Esophagus squamous epithelium (tissue), 5 donors: Measurements from ENCODE around the gene DDA1. TPM values are rescaled to one million over a fixed set of nuclear protein-coding genes. Genes with fewer than 3 reads are reported as not detected.

ENCODE experiments used
- DNase-seq: peaks from one replicate; lab custom pipeline; 2025; lab: John Stamatoyannopoulos, UW
- H3K27ac ChIP-seq, 4 donors: fragments of 200-600 bp; sonication (generic); one replicate each; pipeline ENCODE4 v1.5.1; 2016 to 2019; ENCODE audit warnings: mild to moderate bottlenecking in 1 of 4
- H3K27me3 ChIP-seq, 4 donors: fragments of 200-600 bp; sonication (generic); 1 replicate in 3 of 4; 2 replicates in 1 of 4; pipeline versions ENCODE4 v1.5.1 to v1.6.0; 2017 to 2021; ENCODE audit warnings: antibody characterized with exemption in 1 of 4
- H3K36me3 ChIP-seq, 3 donors: fragments of 200-600 bp; sonication (generic); one replicate each; pipeline ENCODE4 v1.5.1; 2016 to 2019
- H3K4me1 ChIP-seq, 3 donors: fragments of 200-600 bp; sonication (generic); one replicate each; pipeline ENCODE4 v1.5.1; 2017 to 2019
- H3K4me3 ChIP-seq, 4 donors: fragments of 200-600 bp; sonication (generic); 1 replicate in 3 of 4; 2 replicates in 1 of 4; pipeline ENCODE4 v1.5.1; 2016 to 2019; ENCODE audit warnings: mild to moderate bottlenecking in 2 of 4, moderate library complexity in 1 of 4
- H3K9me3 ChIP-seq, 3 donors: fragments of 200-600 bp; sonication (generic); one replicate each; pipeline ENCODE4 v1.5.1; 2016 to 2019
- CTCF ChIP-seq, 6 experiments: fragments of 450-650 bp in 4 of 6; fragments of 200-600 bp in 2 of 6; sonication (generic) in 2 of 6; IDR thresholded peaks; one replicate each; pipeline ENCODE4 v1.5.1; 2016 to 2019; ENCODE audit warnings: antibody characterized with exemption in 6 of 6, mild to moderate bottlenecking in 4 of 6, moderate library complexity in 4 of 6
- POLR2A ChIP-seq, 4 donors: fragments of 450-650 bp; IDR thresholded peaks; one replicate each; pipeline ENCODE4 v1.6.1; 2017; ENCODE audit warnings: antibody characterized with exemption in 4 of 4, mild to moderate bottlenecking in 4 of 4, moderate library complexity in 3 of 4
- whole genome bisulfite sequencing, 2 donors: methylation state at CpG; one replicate each; pipeline ENCODE4 v1.1.5; 2018; 5-methylcytosine and 5-hydroxymethylcytosine counted together
- intact Hi-C: fragments of 100-400 bp; cut with DNase I; formaldehyde crosslinking; loops from one replicate; pipeline ENCODE4 v1.15.0; 2022
- total RNA-seq, 4 donors: library from RNA; depleted of rRNA; stranded (reverse); fragments of >200 nt; gene quantifications; one replicate each; pipeline ENCODE4 v1.1.0, GENCODE V29; 2016
- donor health status: DM: yes; HTN: yes; CAD: no.

The DDA1 gene
- total RNA-seq, 4 donors from 2014 or later = 16.4 to 29.0 (median 22.7) TPM

- TF ChIP-seq CTCF (IDR thresholded peaks at IDR 0.05) = no peak
- TF ChIP-seq POLR2A (IDR thresholded peaks at IDR 0.05) = no peak
- H3K9me3 ChIP-seq = no peaks in the 10 kb centered on the region
- no peaks in the 10 kb centered on the region for H3K27me3 ChIP-seq
- peaks cover 0 to 22% (median 0%) of the 10 kb centered on the region in 3 donors for H3K36me3 ChIP-seq
- no peak for DNase-seq
- no peak overlapping the region for H3K4me3 ChIP-seq
- intact Hi-C loops = no loop called here
- WGBS, 2 donors = 83 to 87% methylated on average over 17 of the region's 34 CpGs
- H3K4me1 ChIP-seq = peaks cover 23 to 61% (median 27%) of the 10 kb centered on the region in 3 donors
- no peak overlapping the region for H3K27ac ChIP-seq
These were observed 29.9 kb downstream of the DDA1 start for GRCh38 chr19:17339088-17339741.

- H3K9me3 ChIP-seq = no peaks in the 10 kb centered on the region
- H3K27ac ChIP-seq = no peak overlapping the region
- DNase-seq = no peak
- peaks cover 16 to 51% (median 20%) of the 10 kb centered on the region in 3 donors for H3K4me1 ChIP-seq
- H3K27me3 ChIP-seq = no peaks in the 10 kb centered on the region
- TF ChIP-seq POLR2A (IDR thresholded peaks at IDR 0.05) (no peak), CTCF (IDR thresholded peaks at IDR 0.05) (no peak)
- intact Hi-C loops = no loop called here
- 65 to 74% methylated on average over 14 to 18 of the region's 21 CpGs for WGBS, 2 donors
- peaks cover 0 to 22% (median 0%) of the 10 kb centered on the region in 3 donors for H3K36me3 ChIP-seq
- no peak overlapping the region for H3K4me3 ChIP-seq
These were observed 31.0 kb downstream of the DDA1 start for GRCh38 chr19:17340302-17340870.

GRCh38 chr19:17340871-17341357 lies 31.6 kb downstream of the DDA1 start:
- WGBS, 2 donors = 20 to 90% methylated on average over 1 to 2 of the region's 17 CpGs
- H3K27me3 ChIP-seq = no peaks in the 10 kb centered on the region
- H3K4me3 ChIP-seq = no peak overlapping the region
- H3K36me3 ChIP-seq = peaks cover 0 to 22% (median 0%) of the 10 kb centered on the region in 3 donors
- peaks cover 11 to 49% (median 15%) of the 10 kb centered on the region in 3 donors for H3K4me1 ChIP-seq
- no peak overlapping the region for H3K27ac ChIP-seq
- H3K9me3 ChIP-seq = no peaks in the 10 kb centered on the region
- no peak for TF ChIP-seq POLR2A (IDR thresholded peaks at IDR 0.05)
- no peak for TF ChIP-seq CTCF (IDR thresholded peaks at IDR 0.05)
- intact Hi-C loops = no loop called here
- DNase-seq = no peak

GRCh38 chr19:17341386-17341785 lies 32.0 kb downstream of the DDA1 start:
- intact Hi-C loops = no loop called here
- H3K9me3 ChIP-seq = no peaks in the 10 kb centered on the region
- 87 to 94% methylated on average over 3 to 4 of the region's 15 CpGs for WGBS, 2 donors
- no peak overlapping the region for H3K4me3 ChIP-seq
- H3K4me1 ChIP-seq = peaks cover 11 to 49% (median 12%) of the 10 kb centered on the region in 3 donors
- peaks cover 0 to 22% (median 0%) of the 10 kb centered on the region in 3 donors for H3K36me3 ChIP-seq
- H3K27ac ChIP-seq = no peak overlapping the region
- no peaks in the 10 kb centered on the region for H3K27me3 ChIP-seq
- no peak for DNase-seq
- TF ChIP-seq POLR2A (IDR thresholded peaks at IDR 0.05) = no peak
- TF ChIP-seq CTCF (IDR thresholded peaks at IDR 0.05) = no peak

GRCh38 chr19:17341845-17342244 lies 32.5 kb downstream of the DDA1 start:
- H3K4me3 ChIP-seq = no peak overlapping the region
- H3K27me3 ChIP-seq = no peaks in the 10 kb centered on the region
- H3K9me3 ChIP-seq = no peaks in the 10 kb centered on the region
- intact Hi-C loops = no loop called here
- WGBS, 2 donors = 79 to 81% methylated on average over 7 of the region's 7 CpGs
- DNase-seq = no peak
- H3K27ac ChIP-seq = no peak overlapping the region
- peaks cover 0 to 22% (median 0%) of the 10 kb centered on the region in 3 donors for H3K36me3 ChIP-seq
- no peak for TF ChIP-seq CTCF (IDR thresholded peaks at IDR 0.05)
- no peak for TF ChIP-seq POLR2A (IDR thresholded peaks at IDR 0.05)
- peaks cover 10 to 49% (median 14%) of the 10 kb centered on the region in 3 donors for H3K4me1 ChIP-seq
